Activated T-helper 2 cell treated with anti-CD3 and anti-CD28 coated beads, Interferon-gamma antibody, Interleukin-2, Interleukin-4, amounts not matched to agents 10 μg/mL and 5 μg/mL and 100 μg/mL, durations not matched to agents 14 hours and 24 hours and 36 hours (primary cell): ENCODE results near the gene RHEB. TPM values are rescaled to one million over a fixed set of nuclear protein-coding genes. Genes with fewer than 3 reads are reported as not detected.
"Not testable (repeated sequence)": the region's sequence is repeated elsewhere in the genome, so short reads cannot be mapped to it uniquely, and the experiment has no call there.

Experiments used
- DNase-seq: peaks from one replicate; pipeline ENCODE4 v3.0.0; 2021; ENCODE audit warnings: low spot score
- H3K27ac Mint-ChIP-seq: one replicate; pipeline ENCODE4 v1.8.0; 2021; ENCODE audit warnings: mixed read lengths
- H3K27me3 Mint-ChIP-seq: one replicate; pipeline ENCODE4 v1.8.0; 2021; ENCODE audit warnings: low read depth, mixed read lengths
- H3K36me3 Mint-ChIP-seq: one replicate; pipeline ENCODE4 v1.8.0; 2021; ENCODE audit warnings: low read depth, mixed read lengths
- H3K4me1 Mint-ChIP-seq: one replicate; pipeline ENCODE4 v1.8.0; 2021; ENCODE audit warnings: low read depth, mixed read lengths
- H3K4me3 Mint-ChIP-seq: one replicate; pipeline ENCODE4 v1.8.0; 2021; ENCODE audit warnings: low read depth, mild to moderate bottlenecking, moderate library complexity, mixed read lengths
- H3K9me3 Mint-ChIP-seq: one replicate; pipeline ENCODE4 v1.8.0; 2021; ENCODE audit warnings: mixed read lengths
- intact Hi-C: fragments of 100-400 bp; cut with micrococcal nuclease; formaldehyde crosslinking; loops from one replicate; pipeline ENCODE4 v1.15.1; 2023
- total RNA-seq: library from RNA; stranded (reverse); gene quantifications from 2 replicates; pipeline ENCODE4 v1.2.3, GENCODE V29; 2022

RHEB gene
- total RNA-seq, 1 donor from 2014 or later = 60.5 TPM

DNA sequence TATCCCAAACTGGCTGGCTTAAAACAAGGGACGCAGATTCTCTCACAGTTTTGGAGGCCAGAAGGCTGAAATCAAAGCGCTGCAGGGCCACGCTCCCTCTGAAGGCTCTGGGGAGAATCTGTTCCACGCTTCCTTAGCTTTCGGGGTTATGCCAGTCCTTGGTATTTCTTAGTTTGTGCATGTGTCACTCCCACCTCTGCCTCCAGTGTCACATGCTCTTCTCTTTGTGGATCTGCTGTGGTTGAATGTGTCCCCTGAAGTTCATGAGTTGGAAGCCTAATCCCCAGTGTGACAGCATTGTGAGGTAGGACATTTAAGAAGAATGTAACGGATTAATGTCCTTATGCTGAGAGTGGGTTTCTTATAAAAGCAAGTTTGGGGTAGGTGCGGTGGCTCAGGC is 29.4 kb upstream of the RHEB start:
- Mint-ChIP-seq H3K36me3 (no peaks in the 10 kb centered on the region), H3K4me1 (no peaks in the 10 kb centered on the region), H3K27ac (no peak overlapping the region), H3K4me3 (no peak overlapping the region), H3K27me3 (peaks cover 14% of the 10 kb centered on the region), H3K9me3 (no peaks in the 10 kb centered on the region)
- intact Hi-C loops = no loop called here
- no peak for DNase-seq

DNA sequence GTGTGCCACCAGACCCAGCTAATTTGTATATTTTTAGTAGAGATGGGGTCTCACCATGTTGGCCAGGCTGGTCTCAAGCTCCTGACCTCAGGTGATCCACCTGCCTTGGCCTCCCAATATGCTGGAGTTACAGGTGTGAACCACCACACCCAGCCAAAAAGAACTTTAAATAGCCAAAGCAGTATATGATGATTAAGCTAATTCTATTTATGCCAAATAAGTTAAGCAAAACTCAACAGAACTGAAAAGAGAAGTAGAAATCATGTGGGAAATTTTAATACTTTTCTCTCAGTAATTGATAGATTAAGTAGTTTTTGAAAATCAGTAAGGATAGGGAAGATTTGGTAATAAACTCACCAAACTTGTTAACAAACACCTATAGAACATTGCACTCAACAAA is 24.5 kb upstream of the RHEB start:
- no peak for DNase-seq
- Mint-ChIP-seq H3K4me3 (no peak overlapping the region), H3K27me3 (peaks cover 18% of the 10 kb centered on the region), H3K36me3 (no peaks in the 10 kb centered on the region), H3K4me1 (no peaks in the 10 kb centered on the region), H3K9me3 (no peaks in the 10 kb centered on the region), H3K27ac (no peak overlapping the region)
- intact Hi-C loops = no loop called here

DNA sequence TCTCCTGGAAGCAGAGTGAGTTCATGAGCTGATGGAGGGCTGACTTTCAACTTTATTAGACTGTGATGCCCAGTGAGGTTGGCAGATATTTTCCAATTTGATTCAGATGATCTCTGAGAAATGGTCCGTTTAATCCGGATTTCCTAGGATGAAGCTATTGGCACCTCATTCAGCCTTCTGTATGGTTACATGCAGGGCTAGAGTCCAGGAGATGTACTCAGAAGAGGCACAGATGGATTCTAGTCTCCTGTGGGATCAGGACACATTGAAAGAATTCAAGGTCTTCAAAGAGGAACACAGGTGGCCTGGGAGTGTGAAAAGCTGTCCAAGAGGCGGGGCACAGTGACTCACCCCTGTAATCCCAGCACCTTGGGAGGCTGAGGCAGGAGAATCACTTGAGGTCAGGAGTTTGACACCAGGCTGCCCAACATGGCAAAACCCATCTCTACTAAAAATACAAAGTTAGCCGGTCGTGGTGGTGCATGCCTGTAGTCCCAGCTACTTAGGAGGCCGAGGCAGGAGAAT is 23.0 kb upstream of the RHEB start:
- Mint-ChIP-seq H3K36me3 (no peaks in the 10 kb centered on the region), H3K4me3 (no peak overlapping the region), H3K27me3 (peaks cover 26% of the 10 kb centered on the region), H3K27ac (no peak overlapping the region), H3K9me3 (no peaks in the 10 kb centered on the region), H3K4me1 (peaks cover 3% of the 10 kb centered on the region)
- no peak for DNase-seq
- intact Hi-C loops = no loop called here

GRCh38 chr7:151541709-151542499 is 22.2 kb upstream of the RHEB start:
- H3K4me1 Mint-ChIP-seq = peaks cover 3% of the 10 kb centered on the region
- H3K4me3 Mint-ChIP-seq = no peak overlapping the region
- H3K9me3 Mint-ChIP-seq = no peaks in the 10 kb centered on the region
- H3K36me3 Mint-ChIP-seq = no peaks in the 10 kb centered on the region
- peaks cover 30% of the 10 kb centered on the region for H3K27me3 Mint-ChIP-seq
- no peak overlapping the region for H3K27ac Mint-ChIP-seq
- intact Hi-C loops = no loop called here
- DNase-seq = no peak

- peaks cover 3% of the 10 kb centered on the region for H3K4me1 Mint-ChIP-seq
- peaks cover 29% of the 10 kb centered on the region for H3K27me3 Mint-ChIP-seq
- no peaks in the 10 kb centered on the region for H3K9me3 Mint-ChIP-seq
- no peaks in the 10 kb centered on the region for H3K36me3 Mint-ChIP-seq
- intact Hi-C loops = no loop called here
- H3K27ac Mint-ChIP-seq = no peak overlapping the region
- DNase-seq = no peak
- H3K4me3 Mint-ChIP-seq = no peak overlapping the region
Observed at GRCh38 chr7:151540146-151540545, 20.5 kb upstream of the RHEB start.

DNA sequence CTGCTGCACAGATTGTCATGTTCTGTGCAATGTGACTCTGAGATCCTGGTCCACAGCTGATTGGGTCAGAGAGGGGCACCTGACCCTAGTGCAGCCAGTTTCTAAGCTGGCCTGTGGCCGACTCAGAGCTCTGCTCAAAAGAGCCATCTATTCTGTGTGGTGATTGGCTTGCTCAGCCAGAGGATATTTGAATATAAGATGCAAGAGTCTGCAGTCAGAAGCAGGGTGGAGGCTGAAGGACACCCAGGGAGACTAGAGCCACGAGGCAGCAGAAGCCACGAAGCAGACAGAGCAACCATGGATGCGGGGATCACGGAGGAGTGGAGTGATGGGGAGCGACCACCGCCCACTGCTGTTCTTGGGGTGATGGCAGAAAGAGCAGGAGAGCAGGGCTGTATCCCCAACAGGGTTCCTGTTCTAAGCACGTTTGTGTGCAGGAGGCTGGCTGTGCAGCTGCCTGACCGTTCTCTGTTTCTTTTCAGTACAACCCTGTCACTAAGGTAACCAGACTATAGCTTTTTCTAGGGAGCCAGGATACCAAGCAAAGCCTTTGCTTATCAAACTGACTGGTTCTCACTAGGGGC is 19.5 kb upstream of the RHEB start:
- no peak for DNase-seq
- H3K36me3 Mint-ChIP-seq = no peaks in the 10 kb centered on the region

GRCh38 chr7:151537818-151538561 is 18.3 kb upstream of the RHEB start:
- DNase-seq = no peak
- no peaks in the 10 kb centered on the region for H3K9me3 Mint-ChIP-seq
- H3K27me3 Mint-ChIP-seq = peaks cover 23% of the 10 kb centered on the region
- no peak overlapping the region for H3K27ac Mint-ChIP-seq
- H3K36me3 Mint-ChIP-seq = no peaks in the 10 kb centered on the region
- peaks cover 3% of the 10 kb centered on the region for H3K4me1 Mint-ChIP-seq
- intact Hi-C loops = no loop called here
- no peak overlapping the region for H3K4me3 Mint-ChIP-seq

More for the DNA sequence above, 19.5 kb upstream of the RHEB start:
- intact Hi-C loops = no loop called here
- peaks cover 29% of the 10 kb centered on the region for H3K27me3 Mint-ChIP-seq
- H3K9me3 Mint-ChIP-seq = no peaks in the 10 kb centered on the region
- H3K4me3 Mint-ChIP-seq = no peak overlapping the region
- H3K27ac Mint-ChIP-seq = no peak overlapping the region
- peaks cover 3% of the 10 kb centered on the region for H3K4me1 Mint-ChIP-seq

DNA sequence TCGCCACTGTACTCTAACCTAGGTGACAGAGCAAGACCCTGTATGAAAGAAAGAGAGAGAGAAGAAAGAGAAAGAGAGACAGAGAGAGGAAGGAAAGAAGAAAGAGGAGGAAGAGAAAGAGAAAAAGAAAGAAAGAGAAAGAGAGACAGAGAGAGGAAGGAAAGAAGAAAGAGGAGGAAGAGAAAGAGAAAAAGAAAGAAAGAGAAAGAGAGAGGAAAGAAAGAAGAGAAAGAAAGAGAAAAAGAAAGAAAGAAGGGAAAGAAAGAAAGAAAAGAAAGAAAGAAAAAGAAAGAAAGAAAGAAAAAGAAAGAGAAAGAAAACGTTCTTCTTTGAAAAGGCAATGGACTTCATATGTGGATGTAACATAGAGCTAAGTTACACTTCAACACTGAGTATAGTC is 16.5 kb upstream of the RHEB start:
- peaks cover 23% of the 10 kb centered on the region for H3K27me3 Mint-ChIP-seq
- DNase-seq, H3K4me1 Mint-ChIP-seq, H3K9me3 Mint-ChIP-seq, H3K36me3 Mint-ChIP-seq, H3K27ac Mint-ChIP-seq, intact Hi-C loops, H3K4me3 Mint-ChIP-seq: not testable (repeated sequence)

DNA sequence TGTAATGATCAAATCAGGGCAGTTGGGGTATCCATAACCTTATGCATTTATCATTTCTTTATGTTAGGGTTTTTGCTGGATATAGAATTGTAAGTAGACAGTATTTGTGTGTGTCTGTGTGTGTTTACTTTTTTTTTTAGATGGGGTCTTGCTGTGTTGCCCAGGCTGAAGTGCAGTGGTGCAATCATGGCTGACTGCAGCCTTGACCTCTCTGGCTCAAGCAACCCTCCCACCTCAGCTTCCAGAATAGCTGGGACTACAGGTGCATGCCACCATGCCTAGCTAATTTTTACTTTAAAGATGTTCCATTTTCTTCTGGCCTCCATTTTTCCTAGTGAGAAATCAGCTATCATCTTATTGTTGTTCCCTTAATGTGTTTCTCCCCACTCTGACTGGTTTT is 10.1 kb upstream of the RHEB start:
- no peak overlapping the region for H3K27ac Mint-ChIP-seq

DNA sequence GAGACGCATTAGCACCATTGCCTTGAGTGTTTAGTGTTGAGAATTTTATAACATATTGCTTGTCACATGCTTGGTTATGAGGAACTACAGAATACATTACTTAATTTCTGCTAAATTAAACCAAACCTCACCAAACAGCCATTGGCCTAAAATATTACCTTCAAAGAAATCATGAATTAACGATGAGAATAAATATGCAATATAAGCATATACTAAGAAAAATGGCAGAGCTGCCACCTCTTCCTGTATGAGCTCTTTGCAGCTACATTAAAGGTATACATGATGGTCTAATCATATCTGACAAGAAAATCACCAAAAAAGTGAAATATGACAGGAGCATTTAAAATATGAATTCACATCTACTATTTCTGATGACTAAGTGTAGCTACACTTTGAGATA is 5.2 kb upstream of the RHEB start:
- H3K36me3 Mint-ChIP-seq = no peaks in the 10 kb centered on the region
- peaks cover 5% of the 10 kb centered on the region for H3K27me3 Mint-ChIP-seq
- H3K4me1 Mint-ChIP-seq = peaks cover 2% of the 10 kb centered on the region
- intact Hi-C loops = loop anchor here (10.0 kb wide), 1 partner anchor 1150 kb away; the partner anchor contains the start of gene XRCC2
- DNase-seq = no peak
- no peak overlapping the region for H3K4me3 Mint-ChIP-seq
- peaks cover 3% of the 10 kb centered on the region for H3K9me3 Mint-ChIP-seq
- no peak overlapping the region for H3K27ac Mint-ChIP-seq

More for the DNA sequence above, 10.1 kb upstream of the RHEB start:
- H3K27me3 Mint-ChIP-seq = peaks cover 4% of the 10 kb centered on the region
- no peak for DNase-seq
- H3K4me1 Mint-ChIP-seq = no peaks in the 10 kb centered on the region
- no peak overlapping the region for H3K4me3 Mint-ChIP-seq
- intact Hi-C loops = loop anchor here (10.0 kb wide), 1 partner anchor 1145 kb away; the partner anchor contains the start of gene XRCC2
- peaks cover 19% of the 10 kb centered on the region for H3K9me3 Mint-ChIP-seq
- no peaks in the 10 kb centered on the region for H3K36me3 Mint-ChIP-seq

DNA sequence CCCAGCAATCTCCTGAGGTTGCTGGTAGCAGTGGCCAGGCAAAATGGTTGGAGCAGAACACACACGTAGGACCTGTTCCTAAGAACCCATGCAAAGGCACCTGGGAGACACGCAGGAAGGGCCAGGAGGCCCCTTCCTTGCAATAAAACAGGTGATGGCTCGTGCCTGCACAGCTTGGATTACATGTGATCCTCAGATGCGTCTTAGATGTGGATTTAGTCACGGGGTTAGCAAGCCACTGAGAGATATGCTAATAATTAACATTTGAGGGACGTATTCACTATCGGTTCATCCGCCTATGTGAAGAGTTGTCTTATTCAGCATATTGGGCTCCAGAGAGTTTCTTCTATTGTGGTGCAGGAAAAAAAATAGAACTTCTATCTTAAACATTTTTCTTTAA is 4.6 kb upstream of the RHEB start:
- Mint-ChIP-seq H3K4me3 (no peak overlapping the region), H3K27ac (no peak overlapping the region), H3K4me1 (peaks cover 2% of the 10 kb centered on the region), H3K27me3 (peaks cover 5% of the 10 kb centered on the region), H3K9me3 (no peaks in the 10 kb centered on the region), H3K36me3 (no peaks in the 10 kb centered on the region)
- DNase-seq = no peak
- intact Hi-C loops = loop anchor here (10.0 kb wide), 1 partner anchor 1150 kb away; the partner anchor contains the start of gene XRCC2

GRCh38 chr7:151520419-151521261 is 945 bp upstream of the RHEB start:
- Mint-ChIP-seq H3K27me3 (peaks cover 2% of the 10 kb centered on the region), H3K36me3 (peaks cover 22% of the 10 kb centered on the region), H3K9me3 (no peaks in the 10 kb centered on the region), H3K4me1 (peaks cover 23% of the 10 kb centered on the region), H3K27ac (peak overlapping the region; percentile 96), H3K4me3 (peak overlapping the region; percentile 83)
- intact Hi-C loops = loop anchor here (2.0 to 10.0 kb wide), 2 partner anchors 112 to 1154 kb away; partner anchors contain the start of gene XRCC2
- DNase-seq = peak; percentile 33
